HG02623 (cell line): ENCODE data around the gene DHDDS.
A peak's percentile ranks its signal among the peaks of the same experiment; 100 is the strongest.
"Not testable (repeated sequence)": the region's sequence is repeated elsewhere in the genome, so short reads cannot be mapped to it uniquely, and the experiment has no call there.

Source experiments
- ATAC-seq: cut with Tn5 transposase; IDR thresholded peaks from one replicate; pipeline ENCODE4 v1.9.1; 2021; ENCODE audit warnings: moderate library complexity; ENCODE audit not compliant: unreplicated experiment

The DHDDS gene

GRCh38 chr1:26474818-26475217, 42.7 kb downstream of the DHDDS start:
- no peak for ATAC-seq

GRCh38 chr1:26475989-26476388, 43.9 kb downstream of the DHDDS start:
- no peak for ATAC-seq

- no peak for ATAC-seq
Measured at GRCh38 chr1:26476958-26477357, 44.8 kb downstream of the DHDDS start.

GRCh38 chr1:26477446-26478152, 45.5 kb downstream of the DHDDS start:
- no peak for ATAC-seq

GRCh38 chr1:26478159-26478558, 46.0 kb downstream of the DHDDS start:
- ATAC-seq: no peak

- no peak for ATAC-seq
Measured at GRCh38 chr1:26478988-26479387, 46.9 kb downstream of the DHDDS start.

- ATAC-seq: no peak
Measured at GRCh38 chr1:26482921-26483320, 50.8 kb downstream of the DHDDS start.

- ATAC-seq: no peak
Measured at GRCh38 chr1:26483980-26484379, 51.9 kb downstream of the DHDDS start.

GRCh38 chr1:26490155-26490554, 58.0 kb downstream of the DHDDS start:
- ATAC-seq: no peak

- ATAC-seq: no peak
Measured at GRCh38 chr1:26493267-26493666, 61.1 kb downstream of the DHDDS start.

GRCh38 chr1:26493938-26494337, 61.8 kb downstream of the DHDDS start:
- no peak for ATAC-seq

GRCh38 chr1:26496861-26497260, 64.7 kb downstream of the DHDDS start:
- ATAC-seq: no peak

GRCh38 chr1:26498894-26499293, 66.8 kb downstream of the DHDDS start:
- ATAC-seq: no peak

GRCh38 chr1:26500488-26501175, 68.5 kb downstream of the DHDDS start:
- peak; percentile 57 for ATAC-seq

GRCh38 chr1:26510711-26511110, 78.6 kb downstream of the DHDDS start:
- ATAC-seq: not testable (repeated sequence)

- ATAC-seq: not testable (repeated sequence)
Measured at GRCh38 chr1:26515836-26516235, 83.7 kb downstream of the DHDDS start.

GRCh38 chr1:26516987-26517765, 85.1 kb downstream of the DHDDS start:
- no peak for ATAC-seq

GRCh38 chr1:26517766-26518049, 85.6 kb downstream of the DHDDS start:
- ATAC-seq: no peak

- no peak for ATAC-seq
Measured at GRCh38 chr1:26518355-26518754, 86.2 kb downstream of the DHDDS start.

- no peak for ATAC-seq
Measured at GRCh38 chr1:26520339-26520738, 88.2 kb downstream of the DHDDS start.
